GM18499 (cell line): ENCODE measurements around the gene MPND.

ENCODE experiments used
- ATAC-seq: cut with Tn5 transposase; IDR thresholded peaks from one replicate; pipeline ENCODE4 v1.9.1; 2021; ENCODE audit warnings: moderate number of reproducible peaks; ENCODE audit not compliant: insufficient read depth, unreplicated experiment

The MPND gene

GRCh38 chr19:4363571-4364304, 20.4 kb downstream of the MPND start:
- no peak for ATAC-seq

GRCh38 chr19:4365341-4365740, 22.0 kb downstream of the MPND start:
- ATAC-seq = no peak

GRCh38 chr19:4365791-4366665, 22.7 kb downstream of the MPND start:
- ATAC-seq = no peak

- no peak for ATAC-seq
These were observed 23.4 kb downstream of the MPND start for GRCh38 chr19:4366666-4367335.

- ATAC-seq = no peak
These were observed 24.0 kb downstream of the MPND start for GRCh38 chr19:4367336-4367723.

GRCh38 chr19:4367781-4368127, 24.4 kb downstream of the MPND start:
- no peak for ATAC-seq

GRCh38 chr19:4368128-4368820, 24.9 kb downstream of the MPND start:
- no peak for ATAC-seq

GRCh38 chr19:4369109-4369887, 25.9 kb downstream of the MPND start:
- peak; percentile 35 for ATAC-seq

GRCh38 chr19:4369888-4370260, 26.5 kb downstream of the MPND start:
- ATAC-seq = peak; percentile 9

GRCh38 chr19:4370418-4371041, 27.2 kb downstream of the MPND start:
- ATAC-seq = no peak

- no peak for ATAC-seq
These were observed 28.1 kb downstream of the MPND start for GRCh38 chr19:4371247-4372164.

- ATAC-seq = no peak
These were observed 29.0 kb downstream of the MPND start for GRCh38 chr19:4372165-4373012.

GRCh38 chr19:4373013-4373367, 29.6 kb downstream of the MPND start:
- ATAC-seq = no peak

- no peak for ATAC-seq
These were observed 30.5 kb downstream of the MPND start for GRCh38 chr19:4373601-4374497.

- ATAC-seq = no peak
These were observed 31.3 kb downstream of the MPND start for GRCh38 chr19:4374498-4375163.
